PC-9 (cell line): ENCODE results near the gene MALAT1. TPM values are rescaled to one million over a fixed set of nuclear protein-coding genes. Genes with fewer than 3 reads are reported as not detected.
A peak's percentile ranks its signal among the peaks of the same experiment; 100 is the strongest.

ENCODE experiments used
- BruUV-seq: library from RNA; stranded (reverse); fragments of 400-500 nt; replicated peaks from 2 replicates; lab custom pipeline; 2021; lab: Mats Ljungman, UMichigan
- CTCF ChIA-PET: fragments of 300-600 bp; sonication (Branson Sonifier 250); formaldehyde crosslinking; loops from one replicate; lab custom pipeline; 2022; ENCODE audit warnings: antibody characterized with exemption; lab: Charles Lee
- POLR2A ChIA-PET: fragments of 300-600 bp; sonication (Branson Sonifier 250); formaldehyde crosslinking; loops from one replicate; lab custom pipeline; 2022; ENCODE audit warnings: antibody characterized with exemption; ENCODE audit not compliant: unreplicated experiment; lab: Charles Lee
- DNase-seq, 2 experiments: peaks; one replicate each; pipeline versions ENCODE4 v3.0.0 to v3.0.0-alpha.2; 2015 to 2022; ENCODE audit warnings: mixed read lengths in 1 of 2
- H2AFZ ChIP-seq: fragments of 200-600 bp; sonication (generic); 2 replicates; pipeline ENCODE4 v1.8.1; 2017; ENCODE audit warnings: antibody characterized with exemption
- H3F3A ChIP-seq: fragments of 200-600 bp; sonication (generic); 2 replicates; pipeline ENCODE4 v1.8.1; 2017; ENCODE audit warnings: antibody characterized with exemption, mild to moderate bottlenecking, low read depth; ENCODE audit not compliant: insufficient read depth
- H3K27ac ChIP-seq: fragments of 200-600 bp; sonication (generic); 2 replicates; pipeline ENCODE4 v1.6.1; 2016; ENCODE audit warnings: mixed run types
- H3K27me3 ChIP-seq: fragments of 200-600 bp; sonication (generic); 2 replicates; pipeline ENCODE4 v1.6.1; 2016; ENCODE audit warnings: low read depth, mixed run types; ENCODE audit not compliant: insufficient read depth
- H3K36me3 ChIP-seq: fragments of 200-600 bp; sonication (generic); 2 replicates; pipeline ENCODE4 v1.6.1; 2016; ENCODE audit warnings: low read depth, mixed run types
- H3K4me1 ChIP-seq: fragments of 200-600 bp; sonication (generic); replicated peaks from 2 replicates; pipeline ENCODE4 v1.6.1; 2016; ENCODE audit warnings: mixed run types; ENCODE audit not compliant: insufficient read depth
- H3K4me2 ChIP-seq: fragments of 200-600 bp; sonication (generic); 2 replicates; pipeline ENCODE4 v1.6.1; 2017; ENCODE audit warnings: mixed run types
- H3K4me3 ChIP-seq: fragments of 200-600 bp; sonication (generic); 2 replicates; pipeline ENCODE4 v1.6.1; 2016; ENCODE audit warnings: mixed run types
- H3K79me2 ChIP-seq: fragments of 200-600 bp; sonication (generic); 2 replicates; pipeline ENCODE4 v1.6.1; 2017; ENCODE audit warnings: low read depth, mixed run types
- H3K9me2 ChIP-seq: fragments of 200-600 bp; sonication (generic); 2 replicates; pipeline ENCODE4 v1.8.1; 2017; ENCODE audit warnings: mild to moderate bottlenecking; ENCODE audit not compliant: insufficient read depth
- H3K9me3 ChIP-seq: fragments of 200-600 bp; sonication (generic); 2 replicates; pipeline ENCODE4 v1.8.1; 2016; ENCODE audit warnings: low read depth; ENCODE audit not compliant: insufficient read depth
- H4K20me1 ChIP-seq: fragments of 200-600 bp; sonication (generic); 2 replicates; pipeline ENCODE4 v1.8.1; 2017; ENCODE audit not compliant: insufficient read depth
- CTCF ChIP-seq: fragments of 200-600 bp; sonication (generic); conservative IDR thresholded peaks from 2 replicates; pipeline ENCODE4 v1.6.1; 2017; ENCODE audit warnings: mixed run types, antibody characterized with exemption, mild to moderate bottlenecking, moderate library complexity
- EZH2 ChIP-seq: fragments of 200-600 bp; sonication (generic); IDR thresholded peaks from 2 replicates; pipeline ENCODE4 v1.8.0; 2017; ENCODE audit warnings: antibody characterized with exemption, low read depth
- intact Hi-C: fragments of 100-400 bp; cut with micrococcal nuclease; formaldehyde crosslinking; loops from one replicate; pipeline ENCODE4 v1.10.0; 2022; ENCODE audit not compliant: unreplicated experiment
- total RNA-seq: library from RNA; stranded (reverse); gene quantifications from 2 replicates; pipeline ENCODE4 v1.2.3, GENCODE V29; 2021

The MALAT1 gene
- total RNA-seq, 1 experiment from 2014 or later = 6,494 TPM

- peaks cover 66% of the 10 kb centered on the region for H3K36me3 ChIP-seq
- no peaks in the 10 kb centered on the region for H3K9me2 ChIP-seq
- DNase-seq = no peak
- CTCF ChIA-PET = interaction anchor here (0.6 kb wide), 1 partner anchor 9 kb away, joined by 4 read pairs; no protein-coding TSS in a partner anchor
- peak overlapping the region; percentile 97 for H3K27ac ChIP-seq
- POLR2A ChIA-PET = interaction anchor here (0.5 to 1.6 kb wide), 10 partner anchors 10 to 161 kb away, joined by 3 to 22 read pairs (median 6); partner anchors contain the start of gene RELA
- peak overlapping the region; percentile 99 for H3K4me3 ChIP-seq
- no peaks in the 10 kb centered on the region for H3K27me3 ChIP-seq
- H3K9me3 ChIP-seq = no peaks in the 10 kb centered on the region
- peaks cover 89% of the 10 kb centered on the region for H3F3A ChIP-seq
- H3K4me1 ChIP-seq = peaks cover 43% of the 10 kb centered on the region
- H2AFZ ChIP-seq = no peak overlapping the region
- H3K4me2 ChIP-seq = peak overlapping the region; percentile 99
- TF ChIP-seq EZH2 (no peak), CTCF (no peak)
- no TSS peak for BruUV-seq
- H4K20me1 ChIP-seq = peaks cover 79% of the 10 kb centered on the region
- H3K79me2 ChIP-seq = peaks cover 91% of the 10 kb centered on the region
- intact Hi-C loops = no loop called here
Measured at GRCh38 chr11:65502274-65502554, 3.4 kb downstream of the MALAT1 start.

DNA sequence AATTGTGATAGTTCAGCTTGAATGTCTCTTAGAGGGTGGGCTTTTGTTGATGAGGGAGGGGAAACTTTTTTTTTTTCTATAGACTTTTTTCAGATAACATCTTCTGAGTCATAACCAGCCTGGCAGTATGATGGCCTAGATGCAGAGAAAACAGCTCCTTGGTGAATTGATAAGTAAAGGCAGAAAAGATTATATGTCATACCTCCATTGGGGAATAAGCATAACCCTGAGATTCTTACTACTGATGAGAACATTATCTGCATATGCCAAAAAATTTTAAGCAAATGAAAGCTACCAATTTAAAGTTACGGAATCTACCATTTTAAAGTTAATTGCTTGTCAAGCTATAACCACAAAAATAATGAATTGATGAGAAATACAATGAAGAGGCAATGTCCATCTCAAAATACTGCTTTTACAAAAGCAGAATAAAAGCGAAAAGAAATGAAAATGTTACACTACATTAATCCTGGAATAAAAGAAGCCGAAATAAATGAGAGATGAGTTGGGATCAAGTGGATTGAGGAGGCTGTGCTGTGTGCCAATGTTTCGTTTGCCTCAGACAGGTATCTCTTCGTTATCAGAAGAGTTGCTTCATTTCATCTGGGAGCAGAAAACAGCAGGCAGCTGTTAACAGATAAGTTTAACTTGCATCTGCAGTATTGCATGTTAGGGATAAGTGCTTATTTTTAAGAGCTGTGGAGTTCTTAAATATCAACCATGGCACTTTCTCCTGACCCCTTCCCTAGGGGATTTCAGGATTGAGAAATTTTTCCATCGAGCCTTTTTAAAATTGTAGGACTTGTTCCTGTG lies 3.9 kb downstream of the MALAT1 start:
- H3K9me2 ChIP-seq = no peaks in the 10 kb centered on the region
- peaks cover 90% of the 10 kb centered on the region for H3K79me2 ChIP-seq
- peak overlapping the region; percentile 99 for H3K4me3 ChIP-seq
- TF ChIP-seq CTCF = no peak
- no peak for TF ChIP-seq EZH2
- H4K20me1 ChIP-seq = peaks cover 80% of the 10 kb centered on the region
- H2AFZ ChIP-seq = no peak overlapping the region
- CTCF ChIA-PET = interaction anchor here (0.6 kb wide), 1 partner anchor 8 kb away, joined by 4 read pairs; no protein-coding TSS in a partner anchor
- no peaks in the 10 kb centered on the region for H3K27me3 ChIP-seq
- BruUV-seq = no TSS peak
- intact Hi-C loops = no loop called here
- H3K27ac ChIP-seq = peak overlapping the region; percentile 97
- peaks cover 48% of the 10 kb centered on the region for H3K4me1 ChIP-seq
- POLR2A ChIA-PET = interaction anchor here (0.6 to 1.6 kb wide), 9 partner anchors 11 to 149 kb away, joined by 3 to 22 read pairs (median 6); no protein-coding TSS in a partner anchor
- no peak for DNase-seq
- H3K36me3 ChIP-seq = peaks cover 66% of the 10 kb centered on the region
- H3F3A ChIP-seq = peaks cover 93% of the 10 kb centered on the region
- no peaks in the 10 kb centered on the region for H3K9me3 ChIP-seq
- peak overlapping the region; percentile 99 for H3K4me2 ChIP-seq

DNA sequence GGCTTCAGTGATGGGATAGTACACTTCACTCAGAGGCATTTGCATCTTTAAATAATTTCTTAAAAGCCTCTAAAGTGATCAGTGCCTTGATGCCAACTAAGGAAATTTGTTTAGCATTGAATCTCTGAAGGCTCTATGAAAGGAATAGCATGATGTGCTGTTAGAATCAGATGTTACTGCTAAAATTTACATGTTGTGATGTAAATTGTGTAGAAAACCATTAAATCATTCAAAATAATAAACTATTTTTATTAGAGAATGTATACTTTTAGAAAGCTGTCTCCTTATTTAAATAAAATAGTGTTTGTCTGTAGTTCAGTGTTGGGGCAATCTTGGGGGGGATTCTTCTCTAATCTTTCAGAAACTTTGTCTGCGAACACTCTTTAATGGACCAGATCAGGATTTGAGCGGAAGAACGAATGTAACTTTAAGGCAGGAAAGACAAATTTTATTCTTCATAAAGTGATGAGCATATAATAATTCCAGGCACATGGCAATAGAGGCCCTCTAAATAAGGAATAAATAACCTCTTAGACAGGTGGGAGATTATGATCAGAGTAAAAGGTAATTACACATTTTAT lies 4.6 kb downstream of the MALAT1 start:
- H3F3A ChIP-seq = peaks cover 90% of the 10 kb centered on the region
- peaks cover 66% of the 10 kb centered on the region for H3K36me3 ChIP-seq
- peak overlapping the region; percentile 97 for H3K27ac ChIP-seq
- H2AFZ ChIP-seq = no peak overlapping the region
- H3K9me3 ChIP-seq = no peaks in the 10 kb centered on the region
- ChIA-PET CTCF (interaction anchor here (0.6 kb wide), 1 partner anchor 24 kb away, joined by 5 read pairs; no protein-coding TSS in a partner anchor), POLR2A (interaction anchor here (0.6 to 2.5 kb wide), 8 partner anchors 11 to 843 kb away, joined by 3 to 29 read pairs (median 5); no protein-coding TSS in a partner anchor)
- peak overlapping the region; percentile 99 for H3K4me2 ChIP-seq
- intact Hi-C loops = no loop called here
- H3K79me2 ChIP-seq = peaks cover 83% of the 10 kb centered on the region
- H3K4me1 ChIP-seq = peaks cover 52% of the 10 kb centered on the region
- BruUV-seq = no TSS peak
- DNase-seq = no peak
- H3K27me3 ChIP-seq = no peaks in the 10 kb centered on the region
- TF ChIP-seq EZH2 = no peak
- no peak for TF ChIP-seq CTCF
- peaks cover 80% of the 10 kb centered on the region for H4K20me1 ChIP-seq
- peak overlapping the region; percentile 99 for H3K4me3 ChIP-seq
- no peaks in the 10 kb centered on the region for H3K9me2 ChIP-seq
